HepG2 (cell line): Measurements from ENCODE around the gene MFAP2. TPM values are rescaled to one million over a fixed set of nuclear protein-coding genes. Genes with fewer than 3 reads are reported as not detected.

ENCODE experiments used
- ATAC-seq: fragments of 200-7000 bp; cut with Tn5 transposase; 3 replicates; pipeline ENCODE4 v1.9.1; 2020; ENCODE audit warnings: mild to moderate bottlenecking, moderate library complexity
- BruUV-seq: library from RNA; stranded (reverse); fragments of 400-500 nt; replicated peaks from 2 replicates; lab custom pipeline; 2021; lab: Mats Ljungman, UMichigan
- CTCF ChIA-PET: fragments of 300-600 bp; formaldehyde crosslinking; extraction: SDS; loops from one replicate; lab custom pipeline; 2021; ENCODE audit warnings: low total read pairs, inconsistent platforms, low intra/inter-chr PET ratio; lab: Yijun Ruan, JAX
- POLR2A ChIA-PET: fragments of 350-600 bp; sonication (Branson Sonifier 250); formaldehyde crosslinking; loops from one replicate; lab custom pipeline; 2020; ENCODE audit warnings: antibody characterized with exemption, inconsistent platforms; lab: Yijun Ruan, JAX
- DNase-seq: peaks from one replicate; pipeline ENCODE4 v3.0.0-alpha.2; 2015; ENCODE audit warnings: low spot score
- FAIRE-seq: peaks from 3 replicates; lab custom pipeline; 2011; peaks lifted over from hg19 to GRCh38; lab: Jason Lieb, UNC
- H2AFZ ChIP-seq: one replicate; pipeline ENCODE4 v1.6.1; 2011; ENCODE audit warnings: low read length, inconsistent platforms
- H3K27ac ChIP-seq: fragments of 300-600 bp; 3 replicates; pipeline ENCODE4 v1.8.0; 2011; ENCODE audit warnings: mixed run types, mild to moderate bottlenecking, mixed read lengths, low read length, inconsistent platforms; ENCODE audit not compliant: insufficient read depth; ENCODE audit errors: extremely low read length
- H3K27me3 ChIP-seq, 2 experiments: fragments of 200-600 bp in 1 of 2; 2 replicates in 1 of 2; 3 replicates in 1 of 2; pipeline versions ENCODE4 v1.6.0 to v1.8.0; 2011; ENCODE audit warnings: low read length in 2 of 2, mild to moderate bottlenecking in 2 of 2, moderate library complexity in 2 of 2, inconsistent platforms in 1 of 2; ENCODE audit not compliant: insufficient read depth in 2 of 2, control insufficient read depth in 1 of 2
- H3K36me3 ChIP-seq, 2 experiments: fragments of 200-600 bp in 1 of 2; replicated peaks in 1 of 2; 2 replicates in 1 of 2; 3 replicates in 1 of 2; pipeline versions ENCODE4 v1.5.1 to v1.8.0; 2011; ENCODE audit warnings: low read length in 2 of 2, inconsistent platforms in 1 of 2; ENCODE audit not compliant: insufficient read depth in 2 of 2, control insufficient read depth in 1 of 2
- H3K4me1 ChIP-seq: 2 replicates; pipeline ENCODE4 v1.5.1; 2012; ENCODE audit warnings: low read length, inconsistent platforms; ENCODE audit not compliant: insufficient read depth
- H3K4me2 ChIP-seq: 2 replicates; pipeline ENCODE4 v1.6.0; 2011; ENCODE audit warnings: low read depth, low read length, inconsistent platforms
- H3K4me3 ChIP-seq, 3 experiments: fragments of 200-600 bp in 1 of 3; sonication (generic), shearing (Covaris generic) in 1 of 3; replicated peaks in 1 of 3; 2 replicates each; pipeline ENCODE4 v1.5.1; 2011 to 2016; ENCODE audit warnings: low read length in 3 of 3, inconsistent platforms in 2 of 3, low read depth in 2 of 3, mild to moderate bottlenecking in 2 of 3, control low read depth in 1 of 3, mixed read lengths in 1 of 3; ENCODE audit not compliant: insufficient read depth in 1 of 3
- H3K79me2 ChIP-seq: one replicate; pipeline ENCODE4 v1.6.1; 2011; ENCODE audit warnings: low read length, inconsistent platforms; ENCODE audit not compliant: insufficient read depth
- H3K9ac ChIP-seq: 2 replicates; pipeline ENCODE4 v1.6.0; 2011; ENCODE audit warnings: mild to moderate bottlenecking, low read depth, low read length, inconsistent platforms; ENCODE audit not compliant: insufficient read depth
- H3K9me3 ChIP-seq: 2 replicates; pipeline ENCODE4 v1.5.1; 2012; ENCODE audit warnings: mild to moderate bottlenecking, low read length
- H4K20me1 ChIP-seq: 2 replicates; pipeline ENCODE4 v1.6.0; 2011; ENCODE audit warnings: inconsistent platforms, mild to moderate bottlenecking, low read length, moderate library complexity; ENCODE audit not compliant: insufficient read depth
- BHLHE40 ChIP-seq: IDR thresholded peaks from 2 replicates; pipeline ENCODE4 v1.6.1; 2011; ENCODE audit warnings: low read length, improper control_type of control experiment
- JUND ChIP-seq: sonication (generic); formaldehyde crosslinking; IDR thresholded peaks from 2 replicates; pipeline ENCODE4 v1.8.0; 2022; ENCODE audit warnings: mild to moderate bottlenecking, missing genetic modification reagents
- PHB2 ChIP-seq: fragments of 450-650 bp; IDR thresholded peaks from 2 replicates; pipeline ENCODE4 v1.6.1; 2018; ENCODE audit not compliant: partially characterized antibody
- PPARG ChIP-seq: conservative IDR thresholded peaks from 2 replicates; pipeline ENCODE4 v1.6.1; 2016; ENCODE audit warnings: missing biosample characterization, missing genetic modification reagents
- RFX5 ChIP-seq: IDR thresholded peaks from 2 replicates; pipeline ENCODE4 v1.6.1; 2011; ENCODE audit warnings: low read depth, low read length, improper control_type of control experiment
- THYN1 ChIP-seq: sonication (generic); formaldehyde crosslinking; IDR thresholded peaks from 2 replicates; pipeline ENCODE4 v1.8.1; 2023; ENCODE audit warnings: low read depth, mild to moderate bottlenecking, moderate library complexity, missing genetic modification reagents, borderline replicate concordance
- U2AF2 ChIP-seq: fragments of 200-400 bp; formaldehyde crosslinking; IDR thresholded peaks from 2 replicates; pipeline ENCODE4 v1.6.1; 2017; ENCODE audit warnings: low read depth, mild to moderate bottlenecking, low read length
- ZNF563 ChIP-seq: sonication (generic); formaldehyde crosslinking; IDR thresholded peaks from 2 replicates; pipeline ENCODE4 v1.8.0; 2022; ENCODE audit warnings: mild to moderate bottlenecking, moderate library complexity, missing genetic modification reagents
- ZNF615 ChIP-seq: sonication (generic); formaldehyde crosslinking; IDR thresholded peaks from 2 replicates; pipeline ENCODE4 v1.5.0; 2020; ENCODE audit warnings: mild to moderate bottlenecking, missing genetic modification reagents, borderline replicate concordance
- ZNF703 ChIP-seq: sonication (generic); formaldehyde crosslinking; IDR thresholded peaks from 2 replicates; pipeline ENCODE4 v1.5.1; 2020; ENCODE audit warnings: missing genetic modification reagents, mild to moderate bottlenecking, moderate library complexity, borderline replicate concordance
- ZSCAN22 ChIP-seq: sonication (generic); formaldehyde crosslinking; IDR thresholded peaks from 2 replicates; pipeline ENCODE4 v1.4.0; 2020; ENCODE audit warnings: mild to moderate bottlenecking, missing genetic modification reagents
- WGBS: methylation state at CpG from one replicate; pipeline ENCODE4 v1.1.6; 2017; ENCODE audit warnings: low lambda C conversion rate; 5-methylcytosine and 5-hydroxymethylcytosine counted together
- in situ Hi-C: cut with HindIII; loops from 2 replicates; pipeline ENCODE4 v1.10.0; 2017; ENCODE audit warnings: low pct_unique_long_range_greater_than_20kb; ENCODE audit not compliant: extremely low pct_ligation_motif_present
- intact Hi-C: fragments of 100-400 bp; cut with micrococcal nuclease; formaldehyde crosslinking; loops from one replicate; pipeline ENCODE4 v1.10.0; 2022; ENCODE audit not compliant: unreplicated experiment
- polyA plus RNA-seq, 8 experiments: library from polyadenylated mRNA; depleted of rRNA in 3 of 8; stranded (reverse) in 7 of 8; unstranded in 1 of 8; fragments of >200 nt; fragmentation: Illumina TruSeq in 4 of 8; extraction: Trizol in 4 of 8; gene quantifications; 2 replicates each; pipeline versions ENCODE4 v1.2.1 to v1.2.3, GENCODE V29; 2011 to 2016; ENCODE audit warnings: low read depth in 4 of 8, missing spikeins in 1 of 8, mixed read lengths in 1 of 8; ENCODE audit not compliant: insufficient read depth in 1 of 8
- total RNA-seq, 5 experiments: library from RNA; depleted of rRNA; stranded (reverse); fragments of >200 nt; fragmentation: Illumina TruSeq; extraction: Trizol; gene quantifications; 2 replicates each; pipeline ENCODE4 v1.2.3, GENCODE V29; 2016; ENCODE audit warnings: low read depth in 1 of 5
- TF ChIP-seq, protein P1 (sequence below): sonication (generic); formaldehyde crosslinking; IDR thresholded peaks from 2 replicates; pipeline ENCODE4 v1.4.0; 2020; ENCODE audit warnings: mild to moderate bottlenecking, missing genetic modification reagents

MFAP2 gene
- total and polyA plus RNA-seq, 2 of the 13 experiments (the other 11 are each of a cell fraction or from before 2014, with no cell fraction given): 1.1 to 1.4 TPM

DNA sequence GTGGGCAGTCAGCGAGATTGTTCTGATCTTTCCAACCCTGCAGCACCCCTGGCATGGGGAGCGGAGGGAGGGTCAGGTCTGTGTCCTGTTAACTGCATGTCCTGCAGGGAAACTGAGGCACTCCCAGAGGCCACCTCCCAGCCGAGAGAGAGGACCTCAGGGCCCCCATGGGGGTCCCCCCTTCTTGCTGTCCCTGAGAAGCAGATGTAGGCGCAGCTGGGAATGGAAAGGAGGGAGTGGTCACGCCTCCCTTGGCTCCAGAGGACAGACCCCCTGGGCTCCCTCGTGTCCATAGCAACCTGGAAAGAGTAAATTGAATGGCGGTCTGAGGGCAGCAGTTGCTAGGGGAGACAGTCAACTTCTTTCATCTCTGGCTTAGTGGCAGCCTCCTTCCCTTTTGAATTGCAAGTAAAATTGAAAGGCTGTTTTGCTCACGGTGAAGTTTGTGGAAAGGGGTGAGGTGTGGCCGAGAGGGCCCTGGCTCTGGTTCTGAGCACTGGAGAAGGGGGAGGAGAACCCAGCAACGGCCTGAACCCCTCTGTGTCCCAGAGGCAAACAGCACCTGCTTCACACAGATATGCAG is 53.8 kb downstream of the MFAP2 start:
- no peak overlapping the region for H3K4me2 ChIP-seq
- no peak overlapping the region for H3K4me3 ChIP-seq
- no peak overlapping the region for H3K9ac ChIP-seq
- no peaks in the 10 kb centered on the region for H4K20me1 ChIP-seq
- DNase-seq (no peak), FAIRE-seq (no peak), ATAC-seq (no peak)
- no peaks in the 10 kb centered on the region for H3K79me2 ChIP-seq
- H3K4me1 ChIP-seq: peaks cover 1% of the 10 kb centered on the region; the same call in 1 of the 2 replicates
- ChIA-PET CTCF (no interaction called here), POLR2A (no interaction called here)
- no peaks in the 10 kb centered on the region for H3K9me3 ChIP-seq
- H3K27ac ChIP-seq: no peak overlapping the region
- intact Hi-C loops (no loop called here), in situ Hi-C loops (no loop called here)
- 35% methylated on average over 8 of the region's 10 CpGs for WGBS
- no peaks in the 10 kb centered on the region for H3K36me3 ChIP-seq
- TF ChIP-seq RFX5 (peak; percentile 48; the same call in 1 of the 2 replicates), JUND (CRISPR knock-in tag) (no peak), ZNF615 (no peak), PPARG (CRISPR knock-in tag) (no peak)
- no TSS peak for BruUV-seq
- no peak overlapping the region for H2AFZ ChIP-seq
- H3K27me3 ChIP-seq: no peaks in the 10 kb centered on the region; a peak in 2 of 5 replicates

- no peaks in the 10 kb centered on the region for H3K9me3 ChIP-seq
- FAIRE-seq: no peak
- no peak for TF ChIP-seq U2AF2
- TF ChIP-seq ZSCAN22 (CRISPR knock-in tag): no peak
- TF ChIP-seq, protein P1, sequence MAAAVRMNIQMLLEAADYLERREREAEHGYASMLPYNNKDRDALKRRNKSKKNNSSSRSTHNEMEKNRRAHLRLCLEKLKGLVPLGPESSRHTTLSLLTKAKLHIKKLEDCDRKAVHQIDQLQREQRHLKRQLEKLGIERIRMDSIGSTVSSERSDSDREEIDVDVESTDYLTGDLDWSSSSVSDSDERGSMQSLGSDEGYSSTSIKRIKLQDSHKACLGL (CRISPR knock-in tag): no peak
- no peak for TF ChIP-seq THYN1 (CRISPR knock-in tag)
- TF ChIP-seq PHB2: no peak
- TF ChIP-seq ZNF563 (CRISPR knock-in tag): no peak
- no peak for TF ChIP-seq ZNF703 (CRISPR knock-in tag)
- TF ChIP-seq BHLHE40: no peak
- TF ChIP-seq, all 625 proteins: peak for 0
- WGBS: 52% methylated on average over 6 of the region's 13 CpGs
- H3K27ac ChIP-seq: no peak overlapping the region
- CTCF ChIA-PET: no interaction called here
- no peak for DNase-seq
- no TSS peak for BruUV-seq
- H4K20me1 ChIP-seq: no peaks in the 10 kb centered on the region
- in situ Hi-C loops: no loop called here
- POLR2A ChIA-PET: no interaction called here
- no peak overlapping the region for H3K4me3 ChIP-seq
- no peak overlapping the region for H3K9ac ChIP-seq
- H3K36me3 ChIP-seq: no peaks in the 10 kb centered on the region
- H3K4me2 ChIP-seq: no peak overlapping the region
- no peaks in the 10 kb centered on the region for H3K79me2 ChIP-seq
- no peaks in the 10 kb centered on the region; a peak in 2 of 5 replicates for H3K27me3 ChIP-seq
- intact Hi-C loops: no loop called here
- H3K4me1 ChIP-seq: peaks cover 8% of the 10 kb centered on the region; the same call in 1 of the 2 replicates
- no peak for ATAC-seq
- H2AFZ ChIP-seq: no peak overlapping the region
Observed at GRCh38 chr1:16925635-16926490, 54.6 kb downstream of the MFAP2 start.
